NB4 (cell line): ENCODE data around the gene RALY.

Experiments
- DNase-seq: peaks from one replicate; pipeline ENCODE4 v3.0.0; 2010; ENCODE audit warnings: low read depth
- H3K4me3 ChIP-seq: one replicate; pipeline ENCODE4 v1.5.1; 2011; ENCODE audit warnings: mild to moderate bottlenecking, low read depth, low read length, moderate library complexity
- CTCF ChIP-seq: IDR thresholded peaks from one replicate; pipeline ENCODE4 v1.5.1; 2012; ENCODE audit warnings: low read depth, low read length
- MAX ChIP-seq: IDR thresholded peaks from 2 replicates; pipeline ENCODE4 v1.6.1; 2011; ENCODE audit warnings: low read depth, low read length
- MYC ChIP-seq: IDR thresholded peaks from 2 replicates; pipeline ENCODE4 v1.6.1; 2011; ENCODE audit warnings: low read depth, low read length
- POLR2A ChIP-seq: IDR thresholded peaks from 2 replicates; pipeline ENCODE4 v1.6.1; 2011; ENCODE audit warnings: mild to moderate bottlenecking; ENCODE audit not compliant: insufficient read length; ENCODE audit errors: extremely low read depth

The RALY gene

GRCh38 chr20:33951171-33951570 is 42.5 kb upstream of the RALY start:
- TF ChIP-seq MAX (no peak), MYC (no peak), POLR2A (no peak), CTCF (no peak)
- no peak overlapping the region for H3K4me3 ChIP-seq
- DNase-seq: no peak

GRCh38 chr20:33954504-33954903 is 39.2 kb upstream of the RALY start:
- TF ChIP-seq CTCF (no peak), MYC (no peak), POLR2A (no peak), MAX (no peak)
- no peak overlapping the region for H3K4me3 ChIP-seq
- DNase-seq: no peak

- TF ChIP-seq MYC: no peak
- no peak for TF ChIP-seq CTCF
- 0 out of 2 replicates have a peak, but pooled peaks have one; percentile 3 for TF ChIP-seq MAX
- no peak for TF ChIP-seq POLR2A
- peak; percentile 90 for DNase-seq
- peak overlapping the region; percentile 25 for H3K4me3 ChIP-seq
Measured at GRCh38 chr20:33963751-33964150, 30.0 kb upstream of the RALY start.

GRCh38 chr20:33964441-33964840 is 29.3 kb upstream of the RALY start:
- no peak for TF ChIP-seq MAX
- no peak for TF ChIP-seq CTCF
- no peak for TF ChIP-seq MYC
- TF ChIP-seq POLR2A: no peak

GRCh38 chr20:33967126-33967525 is 26.6 kb upstream of the RALY start:
- no peak for TF ChIP-seq MAX
- TF ChIP-seq POLR2A: no peak
- TF ChIP-seq MYC: no peak
- no peak for TF ChIP-seq CTCF
- DNase-seq: no peak
- no peak overlapping the region for H3K4me3 ChIP-seq

More at GRCh38 chr20:33964441-33964840, 29.3 kb upstream of the RALY start:
- DNase-seq: no peak
- H3K4me3 ChIP-seq: no peak overlapping the region

- DNase-seq: no peak
- H3K4me3 ChIP-seq: no peak overlapping the region
- no peak for TF ChIP-seq MAX
- no peak for TF ChIP-seq POLR2A
- no peak for TF ChIP-seq CTCF
- TF ChIP-seq MYC: no peak
Measured at GRCh38 chr20:33969563-33969962, 24.1 kb upstream of the RALY start.
